ENCODE results near the gene OR2W3. TPM values are rescaled to one million over a fixed set of nuclear protein-coding genes. Genes with fewer than 3 reads are reported as not detected.

The OR2W3 gene
- 0.09 and 0.33 TPM in 2 replicates for total RNA-seq

GRCh38 chr1:247895163-247895637, at the start of gene OR2W3:
TSS of gene OR2W3 (plus strand) at chr1:247895587. CDS start at chr1:247895587, 0 bp downstream.

GRCh38 chr1:247857069-247857984, 38.1 kb upstream of the OR2W3 start, which contains the start of gene TRIM58:
TSS of gene TRIM58 (plus strand) at chr1:247857187. CDS start at chr1:247857247, 60 bp downstream.

GRCh38 chr1:247919952-247920351, 24.6 kb downstream of the OR2W3 start, which contains the start of gene OR2T8:
TSS of gene OR2T8 (plus strand) at chr1:247920252. CDS start at chr1:247921018, 766 bp downstream.

GRCh38 chr1:247924868-247925267, 29.5 kb downstream of the OR2W3 start, which contains the start of gene OR2AJ1:
TSS of gene OR2AJ1 (plus strand) at chr1:247924889. CDS start at chr1:247933769, 8,880 bp downstream.

Other genes with a start within 250 kb of the OR2W3 start
- not detected in 2 replicates for gene OR13G1, start 215.8 kb upstream of the OR2W3 start, total RNA-seq
- not detected in 2 replicates for gene OR6F1, start 178.9 kb upstream of the OR2W3 start, total RNA-seq
- 0.11 TPM in 1 of 2 replicates, not detected in the other for gene OR14K1, start 157.0 kb upstream of the OR2W3 start, total RNA-seq
- not detected in 2 replicates for gene OR14A2, start 147.4 kb upstream of the OR2W3 start, total RNA-seq
- not detected in 2 replicates for gene OR1C1, start 135.0 kb upstream of the OR2W3 start, total RNA-seq
- gene OR14A16, start 71.5 kb upstream of the OR2W3 start, total RNA-seq = not detected in 2 replicates
- not detected in 2 replicates for gene OR11L1, start 53.7 kb upstream of the OR2W3 start, total RNA-seq
- 0.33 and 0.43 TPM in 2 replicates for gene TRIM58, start 38.4 kb upstream of the OR2W3 start, total RNA-seq
- gene OR2T8, start 24.7 kb downstream of the OR2W3 start, total RNA-seq = not detected in 2 replicates
- gene OR2AJ1, start 29.3 kb downstream of the OR2W3 start, total RNA-seq = not detected in 2 replicates
- not detected in 2 replicates for gene OR2L8, start 53.3 kb downstream of the OR2W3 start, total RNA-seq
- gene OR2AK2, start 69.6 kb downstream of the OR2W3 start, total RNA-seq = not detected in 2 replicates
- gene OR2L5, start 118.1 kb downstream of the OR2W3 start, total RNA-seq = not detected in 2 replicates
- gene OR2L2, start 134.5 kb downstream of the OR2W3 start, total RNA-seq = not detected in 2 replicates
- not detected in 2 replicates for gene OR2L3, start 151.2 kb downstream of the OR2W3 start, total RNA-seq
- not detected in 2 replicates for gene OR2L13, start 199.6 kb downstream of the OR2W3 start, total RNA-seq
- not detected in 2 replicates for gene OR2M5, start 249.6 kb downstream of the OR2W3 start, total RNA-seq